ENCODE data around the gene PCNT.
A peak's percentile ranks its signal among the peaks of the same experiment; 100 is the strongest.

PCNT gene

GRCh38 chr21:46385846-46386733 lies 62.1 kb downstream of the PCNT start:
- no peak overlapping the region for H3K4me3 Mint-ChIP-seq
- no peak overlapping the region for H3K27ac Mint-ChIP-seq
- H3K36me3 Mint-ChIP-seq (ENCODE audit: low read depth): peaks cover 52% of the 10 kb centered on the region
- no peaks in the 10 kb centered on the region for H3K27me3 Mint-ChIP-seq (ENCODE audit: low read depth)
- no peaks in the 10 kb centered on the region for H3K4me1 Mint-ChIP-seq (ENCODE audit: low read depth)
- peaks cover 29% of the 10 kb centered on the region for H3K9me3 Mint-ChIP-seq

- no peak overlapping the region for H3K4me3 Mint-ChIP-seq
- H3K36me3 Mint-ChIP-seq (ENCODE audit: low read depth): peaks cover 46% of the 10 kb centered on the region
- peaks cover 26% of the 10 kb centered on the region for H3K9me3 Mint-ChIP-seq
- H3K27ac Mint-ChIP-seq: no peak overlapping the region
- no peaks in the 10 kb centered on the region for H3K27me3 Mint-ChIP-seq (ENCODE audit: low read depth)
- no peaks in the 10 kb centered on the region for H3K4me1 Mint-ChIP-seq (ENCODE audit: low read depth)
Measured at GRCh38 chr21:46386734-46387088, 62.8 kb downstream of the PCNT start.

- Mint-ChIP-seq H3K36me3 (ENCODE audit: low read depth) (peaks cover 32% of the 10 kb centered on the region), H3K27ac (no peak overlapping the region), H3K4me1 (ENCODE audit: low read depth) (no peaks in the 10 kb centered on the region), H3K4me3 (no peak overlapping the region), H3K9me3 (peaks cover 9% of the 10 kb centered on the region), H3K27me3 (ENCODE audit: low read depth) (no peaks in the 10 kb centered on the region)
Measured at GRCh38 chr21:46388206-46388880, 64.4 kb downstream of the PCNT start.

- H3K27ac Mint-ChIP-seq: no peak overlapping the region
- H3K9me3 Mint-ChIP-seq: peaks cover 7% of the 10 kb centered on the region
- no peaks in the 10 kb centered on the region for H3K27me3 Mint-ChIP-seq (ENCODE audit: low read depth)
- H3K4me3 Mint-ChIP-seq: no peak overlapping the region
- no peaks in the 10 kb centered on the region for H3K4me1 Mint-ChIP-seq (ENCODE audit: low read depth)
- H3K36me3 Mint-ChIP-seq (ENCODE audit: low read depth): peaks cover 26% of the 10 kb centered on the region
Measured at GRCh38 chr21:46388896-46389295, 64.9 kb downstream of the PCNT start.

- no peak overlapping the region for H3K27ac Mint-ChIP-seq
- H3K9me3 Mint-ChIP-seq: no peaks in the 10 kb centered on the region
- H3K4me1 Mint-ChIP-seq (ENCODE audit: low read depth): no peaks in the 10 kb centered on the region
- H3K4me3 Mint-ChIP-seq: no peak overlapping the region
- peaks cover 10% of the 10 kb centered on the region for H3K36me3 Mint-ChIP-seq (ENCODE audit: low read depth)
- H3K27me3 Mint-ChIP-seq (ENCODE audit: low read depth): no peaks in the 10 kb centered on the region
Measured at GRCh38 chr21:46390603-46391545, 66.9 kb downstream of the PCNT start.

- Mint-ChIP-seq H3K4me1 (ENCODE audit: low read depth) (no peaks in the 10 kb centered on the region), H3K36me3 (ENCODE audit: low read depth) (peaks cover 8% of the 10 kb centered on the region), H3K27me3 (ENCODE audit: low read depth) (no peaks in the 10 kb centered on the region), H3K4me3 (no peak overlapping the region), H3K27ac (no peak overlapping the region), H3K9me3 (no peaks in the 10 kb centered on the region)
Measured at GRCh38 chr21:46391773-46392172, 67.8 kb downstream of the PCNT start.

- H3K27ac Mint-ChIP-seq: peak overlapping the region; percentile 59
- H3K9me3 Mint-ChIP-seq: no peaks in the 10 kb centered on the region
- peaks cover 10% of the 10 kb centered on the region for H3K36me3 Mint-ChIP-seq (ENCODE audit: low read depth)
- no peaks in the 10 kb centered on the region for H3K4me1 Mint-ChIP-seq (ENCODE audit: low read depth)
- H3K27me3 Mint-ChIP-seq (ENCODE audit: low read depth): no peaks in the 10 kb centered on the region
- H3K4me3 Mint-ChIP-seq: no peak overlapping the region
Measured at GRCh38 chr21:46392921-46393320, 69.0 kb downstream of the PCNT start.

- no peaks in the 10 kb centered on the region for H3K4me1 Mint-ChIP-seq (ENCODE audit: low read depth)
- H3K36me3 Mint-ChIP-seq (ENCODE audit: low read depth): peaks cover 12% of the 10 kb centered on the region
- no peaks in the 10 kb centered on the region for H3K9me3 Mint-ChIP-seq
- no peak overlapping the region for H3K4me3 Mint-ChIP-seq
- H3K27me3 Mint-ChIP-seq (ENCODE audit: low read depth): no peaks in the 10 kb centered on the region
- no peak overlapping the region for H3K27ac Mint-ChIP-seq
Measured at GRCh38 chr21:46393451-46393940, 69.5 kb downstream of the PCNT start.

GRCh38 chr21:46393941-46394594 lies 70.1 kb downstream of the PCNT start:
- no peaks in the 10 kb centered on the region for H3K27me3 Mint-ChIP-seq (ENCODE audit: low read depth)
- H3K27ac Mint-ChIP-seq: no peak overlapping the region
- H3K9me3 Mint-ChIP-seq: no peaks in the 10 kb centered on the region
- H3K4me3 Mint-ChIP-seq: no peak overlapping the region
- peaks cover 12% of the 10 kb centered on the region for H3K36me3 Mint-ChIP-seq (ENCODE audit: low read depth)
- no peaks in the 10 kb centered on the region for H3K4me1 Mint-ChIP-seq (ENCODE audit: low read depth)

GRCh38 chr21:46394595-46395104 lies 70.7 kb downstream of the PCNT start:
- Mint-ChIP-seq H3K27ac (no peak overlapping the region), H3K27me3 (ENCODE audit: low read depth) (no peaks in the 10 kb centered on the region), H3K4me1 (ENCODE audit: low read depth) (no peaks in the 10 kb centered on the region), H3K4me3 (no peak overlapping the region), H3K36me3 (ENCODE audit: low read depth) (peaks cover 12% of the 10 kb centered on the region), H3K9me3 (no peaks in the 10 kb centered on the region)

- no peaks in the 10 kb centered on the region for H3K9me3 Mint-ChIP-seq
- peaks cover 13% of the 10 kb centered on the region for H3K36me3 Mint-ChIP-seq (ENCODE audit: low read depth)
- H3K4me3 Mint-ChIP-seq: no peak overlapping the region
- no peaks in the 10 kb centered on the region for H3K27me3 Mint-ChIP-seq (ENCODE audit: low read depth)
- H3K27ac Mint-ChIP-seq: no peak overlapping the region
- H3K4me1 Mint-ChIP-seq (ENCODE audit: low read depth): no peaks in the 10 kb centered on the region
Measured at GRCh38 chr21:46397211-46397905, 73.4 kb downstream of the PCNT start.

- H3K4me3 Mint-ChIP-seq: no peak overlapping the region
- no peak overlapping the region for H3K27ac Mint-ChIP-seq
- peaks cover 15% of the 10 kb centered on the region for H3K36me3 Mint-ChIP-seq (ENCODE audit: low read depth)
- H3K27me3 Mint-ChIP-seq (ENCODE audit: low read depth): no peaks in the 10 kb centered on the region
- no peaks in the 10 kb centered on the region for H3K4me1 Mint-ChIP-seq (ENCODE audit: low read depth)
- no peaks in the 10 kb centered on the region for H3K9me3 Mint-ChIP-seq
Measured at GRCh38 chr21:46397993-46398392, 74.0 kb downstream of the PCNT start.

GRCh38 chr21:46399129-46399528 lies 75.2 kb downstream of the PCNT start:
- H3K4me1 Mint-ChIP-seq (ENCODE audit: low read depth): no peaks in the 10 kb centered on the region
- peaks cover 21% of the 10 kb centered on the region for H3K36me3 Mint-ChIP-seq (ENCODE audit: low read depth)
- H3K27me3 Mint-ChIP-seq (ENCODE audit: low read depth): no peaks in the 10 kb centered on the region
- H3K27ac Mint-ChIP-seq: no peak overlapping the region
- no peaks in the 10 kb centered on the region for H3K9me3 Mint-ChIP-seq
- H3K4me3 Mint-ChIP-seq: no peak overlapping the region
